HepG2 (cell line): ENCODE data around the gene TJP1. TPM values are rescaled to one million over a fixed set of nuclear protein-coding genes. Genes with fewer than 3 reads are reported as not detected.

Experiments used
- CCAR2 ChIP-seq: fragments of 200-400 bp; formaldehyde crosslinking; optimal IDR thresholded peaks from 2 replicates; pipeline ENCODE3; 2018; ENCODE audit warnings: low read depth, mild to moderate bottlenecking, low read length, moderate library complexity
- CENPX ChIP-seq: sonication (generic); formaldehyde crosslinking; IDR thresholded peaks from 2 replicates; pipeline ENCODE4 v1.9.0; 2021; ENCODE audit warnings: mild to moderate bottlenecking, missing genetic modification reagents, moderate library complexity
- ESRRA ChIP-seq: sonication (generic); formaldehyde crosslinking; IDR thresholded peaks from 2 replicates; pipeline ENCODE4 v1.5.1; 2020; ENCODE audit warnings: mild to moderate bottlenecking, low read depth, missing genetic modification reagents
- HDAC6 ChIP-seq: fragments of 200-600 bp; sonication (generic); IDR thresholded peaks from 2 replicates; pipeline ENCODE4 v1.7.0; 2017; ENCODE audit warnings: mild to moderate bottlenecking, antibody characterized with exemption, low read length, low read depth
- HES4 ChIP-seq: sonication (generic); formaldehyde crosslinking; IDR thresholded peaks from 2 replicates; pipeline ENCODE4 v1.9.0; 2021; ENCODE audit warnings: mild to moderate bottlenecking, missing genetic modification reagents, borderline replicate concordance
- MTF2 ChIP-seq: sonication (generic); formaldehyde crosslinking; IDR thresholded peaks from 2 replicates; pipeline ENCODE4 v1.5.0; 2020; ENCODE audit warnings: missing genetic modification reagents, borderline replicate concordance
- MXD4 ChIP-seq: IDR thresholded peaks from 2 replicates; pipeline ENCODE4 v1.6.1; 2016; ENCODE audit warnings: mild to moderate bottlenecking, missing biosample characterization, missing genetic modification reagents
- NFE2 ChIP-seq: sonication (generic); formaldehyde crosslinking; IDR thresholded peaks from 2 replicates; pipeline ENCODE4 v1.4.0; 2020; ENCODE audit warnings: missing genetic modification reagents
- ONECUT2 ChIP-seq: sonication (generic); formaldehyde crosslinking; IDR thresholded peaks from 2 replicates; pipeline ENCODE4 v1.4.0; 2020; ENCODE audit warnings: missing genetic modification reagents
- SP5 ChIP-seq: IDR thresholded peaks from 2 replicates; pipeline ENCODE4 v1.6.1; 2016; ENCODE audit warnings: low read depth, borderline replicate concordance
- THAP8 ChIP-seq: sonication (generic); formaldehyde crosslinking; IDR thresholded peaks from 2 replicates; pipeline ENCODE4 v1.5.1; 2020; ENCODE audit warnings: missing genetic modification reagents, mild to moderate bottlenecking, borderline replicate concordance
- ZMYM3 ChIP-seq: sonication (generic); formaldehyde crosslinking; IDR thresholded peaks from 2 replicates; pipeline ENCODE4 v1.5.1; 2020; ENCODE audit warnings: mild to moderate bottlenecking, missing genetic modification reagents
- ZNF281 ChIP-seq: sonication (generic); formaldehyde crosslinking; IDR thresholded peaks from 2 replicates; pipeline ENCODE4 v1.4.0; 2020; ENCODE audit warnings: missing genetic modification reagents, borderline replicate concordance
- ZNF563 ChIP-seq: sonication (generic); formaldehyde crosslinking; IDR thresholded peaks from 2 replicates; pipeline ENCODE4 v1.8.0; 2022; ENCODE audit warnings: mild to moderate bottlenecking, moderate library complexity, missing genetic modification reagents
- ZSCAN12 ChIP-seq: sonication (generic); formaldehyde crosslinking; IDR thresholded peaks from 2 replicates; pipeline ENCODE4 v1.9.0; 2021; ENCODE audit warnings: mild to moderate bottlenecking, missing genetic modification reagents
- ZUFSP ChIP-seq: sonication (generic); formaldehyde crosslinking; IDR thresholded peaks from 2 replicates; pipeline ENCODE4 v1.9.0; 2021; ENCODE audit warnings: missing genetic modification reagents, mild to moderate bottlenecking, borderline replicate concordance
- polyA plus RNA-seq, 8 experiments: library from polyadenylated mRNA; depleted of rRNA in 3 of 8; stranded (reverse) in 7 of 8; unstranded in 1 of 8; fragments of >200 nt; fragmentation: Illumina TruSeq in 4 of 8; extraction: Trizol in 4 of 8; gene quantifications; 2 replicates each; pipeline versions ENCODE4 v1.2.1 to v1.2.3, GENCODE V29; 2011 to 2016; ENCODE audit warnings: low read depth in 4 of 8, missing spikeins in 1 of 8, mixed read lengths in 1 of 8; ENCODE audit not compliant: insufficient read depth in 1 of 8
- total RNA-seq, 5 experiments: library from RNA; depleted of rRNA; stranded (reverse); fragments of >200 nt; fragmentation: Illumina TruSeq; extraction: Trizol; gene quantifications; 2 replicates each; pipeline ENCODE4 v1.2.3, GENCODE V29; 2016; ENCODE audit warnings: low read depth in 1 of 5
- TF ChIP-seq, protein P1 (sequence below): sonication (generic); formaldehyde crosslinking; IDR thresholded peaks from 2 replicates; pipeline ENCODE4 v1.9.0; 2021; ENCODE audit warnings: mild to moderate bottlenecking, missing genetic modification reagents

TJP1 gene
- total and polyA plus RNA-seq, 2 of the 13 experiments (the other 11 are each of a cell fraction or from before 2014, with no cell fraction given) = 25.9 to 27.1 TPM

GRCh38 chr15:29674661-29675533 is 147.4 kb downstream of the TJP1 start (continued):
- TF ChIP-seq THAP8 (CRISPR knock-in tag) (no peak), MTF2 (CRISPR knock-in tag) (peak; percentile 37; the same call in 1 of the 2 replicates), NFE2 (CRISPR knock-in tag) (no peak), SP5 (CRISPR knock-in tag) (no peak; the same call in 1 of the 2 replicates), CCAR2 (no peak), ZNF563 (CRISPR knock-in tag) (no peak), ONECUT2 (CRISPR knock-in tag) (no peak), ZMYM3 (CRISPR knock-in tag) (peak; percentile 68), HDAC6 (no peak), ZUFSP (CRISPR knock-in tag) (no peak), ZSCAN12 (no peak), CENPX (CRISPR knock-in tag) (no peak), ESRRA (CRISPR knock-in tag) (no peak), MXD4 (CRISPR knock-in tag) (no peak), ZNF281 (CRISPR knock-in tag) (no peak; the same call in 1 of the 2 replicates), HES4 (CRISPR knock-in tag) (peak; percentile 56; the same call in 1 of the 2 replicates)
- TF ChIP-seq, protein P1, sequence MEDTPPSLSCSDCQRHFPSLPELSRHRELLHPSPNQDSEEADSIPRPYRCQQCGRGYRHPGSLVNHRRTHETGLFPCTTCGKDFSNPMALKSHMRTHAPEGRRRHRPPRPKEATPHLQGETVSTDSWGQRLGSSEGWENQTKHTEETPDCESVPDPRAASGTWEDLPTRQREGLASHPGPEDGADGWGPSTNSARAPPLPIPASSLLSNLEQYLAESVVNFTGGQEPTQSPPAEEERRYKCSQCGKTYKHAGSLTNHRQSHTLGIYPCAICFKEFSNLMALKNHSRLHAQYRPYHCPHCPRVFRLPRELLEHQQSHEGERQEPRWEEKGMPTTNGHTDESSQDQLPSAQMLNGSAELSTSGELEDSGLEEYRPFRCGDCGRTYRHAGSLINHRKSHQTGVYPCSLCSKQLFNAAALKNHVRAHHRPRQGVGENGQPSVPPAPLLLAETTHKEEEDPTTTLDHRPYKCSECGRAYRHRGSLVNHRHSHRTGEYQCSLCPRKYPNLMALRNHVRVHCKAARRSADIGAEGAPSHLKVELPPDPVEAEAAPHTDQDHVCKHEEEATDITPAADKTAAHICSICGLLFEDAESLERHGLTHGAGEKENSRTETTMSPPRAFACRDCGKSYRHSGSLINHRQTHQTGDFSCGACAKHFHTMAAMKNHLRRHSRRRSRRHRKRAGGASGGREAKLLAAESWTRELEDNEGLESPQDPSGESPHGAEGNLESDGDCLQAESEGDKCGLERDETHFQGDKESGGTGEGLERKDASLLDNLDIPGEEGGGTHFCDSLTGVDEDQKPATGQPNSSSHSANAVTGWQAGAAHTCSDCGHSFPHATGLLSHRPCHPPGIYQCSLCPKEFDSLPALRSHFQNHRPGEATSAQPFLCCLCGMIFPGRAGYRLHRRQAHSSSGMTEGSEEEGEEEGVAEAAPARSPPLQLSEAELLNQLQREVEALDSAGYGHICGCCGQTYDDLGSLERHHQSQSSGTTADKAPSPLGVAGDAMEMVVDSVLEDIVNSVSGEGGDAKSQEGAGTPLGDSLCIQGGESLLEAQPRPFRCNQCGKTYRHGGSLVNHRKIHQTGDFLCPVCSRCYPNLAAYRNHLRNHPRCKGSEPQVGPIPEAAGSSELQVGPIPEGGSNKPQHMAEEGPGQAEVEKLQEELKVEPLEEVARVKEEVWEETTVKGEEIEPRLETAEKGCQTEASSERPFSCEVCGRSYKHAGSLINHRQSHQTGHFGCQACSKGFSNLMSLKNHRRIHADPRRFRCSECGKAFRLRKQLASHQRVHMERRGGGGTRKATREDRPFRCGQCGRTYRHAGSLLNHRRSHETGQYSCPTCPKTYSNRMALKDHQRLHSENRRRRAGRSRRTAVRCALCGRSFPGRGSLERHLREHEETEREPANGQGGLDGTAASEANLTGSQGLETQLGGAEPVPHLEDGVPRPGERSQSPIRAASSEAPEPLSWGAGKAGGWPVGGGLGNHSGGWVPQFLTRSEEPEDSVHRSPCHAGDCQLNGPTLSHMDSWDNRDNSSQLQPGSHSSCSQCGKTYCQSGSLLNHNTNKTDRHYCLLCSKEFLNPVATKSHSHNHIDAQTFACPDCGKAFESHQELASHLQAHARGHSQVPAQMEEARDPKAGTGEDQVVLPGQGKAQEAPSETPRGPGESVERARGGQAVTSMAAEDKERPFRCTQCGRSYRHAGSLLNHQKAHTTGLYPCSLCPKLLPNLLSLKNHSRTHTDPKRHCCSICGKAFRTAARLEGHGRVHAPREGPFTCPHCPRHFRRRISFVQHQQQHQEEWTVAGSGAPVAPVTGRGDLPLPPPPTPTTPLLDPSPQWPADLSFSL = no peak
